ENCODE measurements around the gene CPNE4.

- no peak for TF ChIP-seq CTCF (conservative IDR thresholded peaks at IDR 0.05)
- no peak for TF ChIP-seq ZFX (IDR thresholded peaks at IDR 0.05)
Measured at GRCh38 chr3:131535596-131535995, 499.2 kb downstream of the CPNE4 start.
